Measurements from ENCODE around the gene USP12. TPM values are rescaled to one million over a fixed set of nuclear protein-coding genes. Genes with fewer than 3 reads are reported as not detected.
"Not testable (repeated sequence)": the region's sequence is repeated elsewhere in the genome, so short reads cannot be mapped to it uniquely, and the experiment has no call there.

USP12 gene
- total RNA-seq, 6 donors from 2014 or later = 11.9 to 78.8 (median 30.5) TPM

GRCh38 chr13:27126859-27127258, 44.8 kb downstream of the USP12 start:
- H3K27ac ChIP-seq = no peak overlapping the region
- no peaks in the 10 kb centered on the region for H3K9me3 ChIP-seq
- H3K4me3 ChIP-seq = no peak overlapping the region
- ATAC-seq (ENCODE audit: low FRiP score in 2 of 2) (no peak), DNase-seq (no peak)
- no peaks in the 10 kb centered on the region for H3K36me3 ChIP-seq
- TF ChIP-seq POLR2A (IDR thresholded peaks at IDR 0.05) (no peak), CTCF (IDR thresholded peaks at IDR 0.05) (no peak), POLR2AphosphoS5 (IDR thresholded peaks at IDR 0.05) (no peak), EP300 (IDR thresholded peaks at IDR 0.05) (no peak)
- H3K27me3 ChIP-seq = no peaks in the 10 kb centered on the region
- H3K4me1 ChIP-seq = peaks cover 13 to 48% (median 24%) of the 10 kb centered on the region in 4 donors

- H3K36me3 ChIP-seq = no peaks in the 10 kb centered on the region
- WGBS, 2 donors = 94 to 95% methylated on average over 18 to 23 of the region's 23 CpGs
- no peak overlapping the region for H3K4me3 ChIP-seq
- ATAC-seq (ENCODE audit: low FRiP score in 2 of 2) (no peak), DNase-seq (peak in 1 of 2 donors; percentile 27)
- H3K9me3 ChIP-seq = no peaks in the 10 kb centered on the region
- peaks cover 13 to 45% (median 20%) of the 10 kb centered on the region in 4 donors for H3K4me1 ChIP-seq
- no peak for TF ChIP-seq EP300 (IDR thresholded peaks at IDR 0.05)
- no peak for TF ChIP-seq CTCF (IDR thresholded peaks at IDR 0.05)
- TF ChIP-seq POLR2AphosphoS5 (IDR thresholded peaks at IDR 0.05) = no peak
- TF ChIP-seq POLR2A (IDR thresholded peaks at IDR 0.05) = no peak
- H3K27ac ChIP-seq = no peak overlapping the region
- H3K27me3 ChIP-seq = no peaks in the 10 kb centered on the region
Observed at GRCh38 chr13:27125357-27126282, 46.0 kb downstream of the USP12 start.

GRCh38 chr13:27124571-27124970, 47.0 kb downstream of the USP12 start:
- no peak overlapping the region for H3K27ac ChIP-seq
- no peak for DNase-seq
- H3K9me3 ChIP-seq = no peaks in the 10 kb centered on the region
- no peaks in the 10 kb centered on the region for H3K27me3 ChIP-seq
- peaks cover 20 to 54% (median 23%) of the 10 kb centered on the region in 4 donors for H3K4me1 ChIP-seq
- ATAC-seq (ENCODE audit: low FRiP score in 2 of 2) = no peak
- no peak overlapping the region for H3K4me3 ChIP-seq
- WGBS, 2 donors = 83 to 86% methylated on average over 4 of the region's 4 CpGs
- no peaks in the 10 kb centered on the region for H3K36me3 ChIP-seq
- no peak for TF ChIP-seq CTCF (IDR thresholded peaks at IDR 0.05)

- not testable (repeated sequence) for DNase-seq; H3K27ac ChIP-seq; H3K4me3 ChIP-seq; H3K9me3 ChIP-seq; H3K27me3 ChIP-seq; ATAC-seq (ENCODE audit: low FRiP score in 2 of 2); H3K36me3 ChIP-seq
- WGBS, 2 donors = 84 to 96% methylated on average over 4 of the region's 4 CpGs
- H3K4me1 ChIP-seq = peaks cover 21 to 48% (median 23%) of the 10 kb centered on the region in 4 donors
Observed at GRCh38 chr13:27123445-27123844, 48.2 kb downstream of the USP12 start.

- ATAC-seq (ENCODE audit: low FRiP score in 2 of 2) = no peak
Observed at GRCh38 chr13:27122036-27122435, 49.6 kb downstream of the USP12 start.

More at GRCh38 chr13:27122036-27122435, 49.6 kb downstream of the USP12 start:
- no peak for DNase-seq
- TF ChIP-seq POLR2A (IDR thresholded peaks at IDR 0.05) (no peak), POLR2AphosphoS5 (IDR thresholded peaks at IDR 0.05) (no peak), CTCF (IDR thresholded peaks at IDR 0.05) (no peak)
- no peaks in the 10 kb centered on the region for H3K36me3 ChIP-seq
- 95 to 97% methylated on average over 7 of the region's 7 CpGs for WGBS, 2 donors
- H3K4me3 ChIP-seq = no peak overlapping the region
- H3K27me3 ChIP-seq = no peaks in the 10 kb centered on the region
- peaks cover 23 to 45% (median 26%) of the 10 kb centered on the region in 4 donors for H3K4me1 ChIP-seq
- no peak overlapping the region for H3K27ac ChIP-seq
- H3K9me3 ChIP-seq = no peaks in the 10 kb centered on the region
